Measurements from ENCODE around the gene FEN1.

FEN1 gene

GRCh38 chr11:61771985-61772455 is 20.7 kb upstream of the FEN1 start:
- DNase-seq (ENCODE audit: low read depth, low spot score) = no peak
- ChIA-PET CTCF (interaction anchor here (1.0 to 12.8 kb wide), 4 partner anchors 10 to 39 kb away, joined by 3 to 97 read pairs (median 4); no protein-coding TSS in a partner anchor), POLR2A (no interaction called here)
- no peak for TF ChIP-seq CTCF (IDR thresholded peaks at IDR 0.05; ENCODE audit: insufficient read depth, low read length, missing control alignments)
- no peak overlapping the region for H3K4me3 ChIP-seq (ENCODE audit: low read depth, low read length)

GRCh38 chr11:61773356-61773755 is 19.4 kb upstream of the FEN1 start:
- CTCF ChIA-PET = interaction anchor here (12.8 kb wide), 1 partner anchor 25 kb away, joined by 97 read pairs; no protein-coding TSS in a partner anchor
- H3K4me3 ChIP-seq (ENCODE audit: low read depth, low read length) = no peak overlapping the region
- DNase-seq (ENCODE audit: low read depth, low spot score) = no peak
- no peak for TF ChIP-seq CTCF (IDR thresholded peaks at IDR 0.05; ENCODE audit: insufficient read depth, low read length, missing control alignments)
- POLR2A ChIA-PET = no interaction called here

- no peak for DNase-seq (ENCODE audit: low read depth, low spot score)
- no peak overlapping the region for H3K4me3 ChIP-seq (ENCODE audit: low read depth, low read length)
- TF ChIP-seq CTCF (IDR thresholded peaks at IDR 0.05; ENCODE audit: insufficient read depth, low read length, missing control alignments) = no peak
- POLR2A ChIA-PET = no interaction called here
- CTCF ChIA-PET = interaction anchor here (1.0 to 2.4 kb wide), 2 partner anchors 24 to 334 kb away, joined by 3 to 14 read pairs; no protein-coding TSS in a partner anchor
Measured at GRCh38 chr11:61773809-61774208, 18.9 kb upstream of the FEN1 start.

GRCh38 chr11:61774411-61774810 is 18.3 kb upstream of the FEN1 start:
- no peak for DNase-seq (ENCODE audit: low read depth, low spot score)
- ChIA-PET POLR2A (no interaction called here), CTCF (interaction anchor here (1.0 to 9.2 kb wide), 5 partner anchors 16 to 334 kb away, joined by 3 to 92 read pairs (median 9); partner anchors contain the start of genes FEN1, MYRF and TMEM258)
- no peak for TF ChIP-seq CTCF (IDR thresholded peaks at IDR 0.05; ENCODE audit: insufficient read depth, low read length, missing control alignments)
- H3K4me3 ChIP-seq (ENCODE audit: low read depth, low read length) = no peak overlapping the region

- no peak for DNase-seq (ENCODE audit: low read depth, low spot score)
- no peak overlapping the region for H3K4me3 ChIP-seq (ENCODE audit: low read depth, low read length)
- TF ChIP-seq CTCF (IDR thresholded peaks at IDR 0.05; ENCODE audit: insufficient read depth, low read length, missing control alignments) = no peak
- POLR2A ChIA-PET = no interaction called here
- CTCF ChIA-PET = interaction anchor here (1.2 to 9.2 kb wide), 10 partner anchors 11 to 333 kb away, joined by 3 to 92 read pairs (median 8); partner anchors contain the start of genes FEN1, MYRF and TMEM258
Measured at GRCh38 chr11:61775106-61775505, 17.6 kb upstream of the FEN1 start.

- TF ChIP-seq CTCF (IDR thresholded peaks at IDR 0.05; ENCODE audit: insufficient read depth, low read length, missing control alignments) = no peak
- POLR2A ChIA-PET = no interaction called here
- H3K4me3 ChIP-seq (ENCODE audit: low read depth, low read length) = no peak overlapping the region
- DNase-seq (ENCODE audit: low read depth, low spot score) = no peak
- CTCF ChIA-PET = interaction anchor here (0.7 to 9.2 kb wide), 16 partner anchors 9 to 332 kb away, joined by 3 to 92 read pairs (median 6); partner anchors contain the start of genes FEN1, MYRF and TMEM258
Measured at GRCh38 chr11:61775606-61776554, 16.8 kb upstream of the FEN1 start.
